Stomach (tissue), 9 donors: ENCODE measurements around the gene SNPH. TPM values are rescaled to one million over a fixed set of nuclear protein-coding genes. Genes with fewer than 3 reads are reported as not detected.
A peak's percentile ranks its signal among the peaks of the same experiment; 100 is the strongest.

Source experiments
- DNase-seq, 2 donors: peaks; one replicate each; pipeline versions ENCODE4 v3.0.0 to v3.0.0-alpha.2; 2013 to 2019
- H3K27ac ChIP-seq, 5 donors: fragments of 200-600 bp in 4 of 5; sonication (generic) in 4 of 5; one replicate each; pipeline ENCODE4 v1.5.1; 2013 to 2019; ENCODE audit warnings: mild to moderate bottlenecking in 1 of 5, moderate library complexity in 1 of 5
- H3K27me3 ChIP-seq, 3 donors: fragments of 200-600 bp; sonication (generic); one replicate each; pipeline ENCODE4 v1.5.1; 2017 to 2019; ENCODE audit warnings: mixed run types in 1 of 3
- H3K36me3 ChIP-seq, 4 donors: fragments of 200-600 bp; sonication (generic); 1 replicate in 3 of 4; 2 replicates in 1 of 4; pipeline ENCODE4 v1.5.1; 2016 to 2019
- H3K4me1 ChIP-seq, 4 donors: fragments of 200-600 bp; sonication (generic); one replicate each; pipeline ENCODE4 v1.5.1; 2016 to 2019
- H3K4me3 ChIP-seq, 4 donors: fragments of 200-600 bp; sonication (generic) in 3 of 4; one replicate each; pipeline ENCODE4 v1.5.1; 2016 to 2019; ENCODE audit warnings: mild to moderate bottlenecking in 1 of 4
- H3K9me3 ChIP-seq, 4 donors: fragments of 200-600 bp; sonication (generic); one replicate each; pipeline ENCODE4 v1.5.1; 2016 to 2019
- CTCF ChIP-seq, 7 experiments: fragments of 450-650 bp in 4 of 7; fragments of 200-600 bp in 3 of 7; sonication (generic) in 3 of 7; IDR thresholded peaks; one replicate each; pipeline ENCODE4 v1.5.1; 2016 to 2019; ENCODE audit warnings: antibody characterized with exemption in 7 of 7, control low read depth in 2 of 7, mild to moderate bottlenecking in 1 of 7
- EP300 ChIP-seq: sonication (generic); formaldehyde crosslinking; IDR thresholded peaks from one replicate; pipeline ENCODE4 v1.6.1; 2017; ENCODE audit warnings: antibody characterized with exemption
- POLR2A ChIP-seq, 4 donors: fragments of 450-650 bp; IDR thresholded peaks; one replicate each; pipeline ENCODE4 v1.6.1; 2016; ENCODE audit warnings: antibody characterized with exemption in 4 of 4, control low read depth in 2 of 4, mild to moderate bottlenecking in 1 of 4, moderate library complexity in 1 of 4
- POLR2AphosphoS5 ChIP-seq, 3 donors: sonication (generic); formaldehyde crosslinking; IDR thresholded peaks; one replicate each; pipeline ENCODE4 v1.6.1; 2016; ENCODE audit warnings: antibody characterized with exemption in 3 of 3
- WGBS, 5 donors: extraction: QIAGEN DNeasy Blood & Tissue Kit in 3 of 5; methylation state at CpG; one replicate each; pipeline versions ENCODE4 v1.1.5 to v1.1.7; 2013 to 2018; 5-methylcytosine and 5-hydroxymethylcytosine counted together
- intact Hi-C: fragments of 100-400 bp; cut with DNase I; formaldehyde crosslinking; loops from one replicate; pipeline ENCODE4 v1.15.1; 2023; ENCODE audit warnings: low total_unique reads
- polyA plus RNA-seq, 3 donors: library from polyadenylated mRNA; stranded (reverse); fragments of 200-250 nt; gene quantifications; one replicate each; pipeline ENCODE4 v1.2.3, GENCODE V29; 2013
- total RNA-seq, 5 donors: library from RNA; depleted of rRNA; stranded (reverse); fragments of >200 nt; gene quantifications; one replicate each; pipeline versions ENCODE4 v1.1.0 to v1.2.3, GENCODE V29; 2014 to 2016
- donor health status: healthy with polysubstance abuse.
- donor health status: Bipolar disorder and iron deficiency.
- donor health status: healthy.

SNPH gene
- total and polyA plus RNA-seq, 8 donors: 1.8 to 15.6 (median 3.9) TPM

GRCh38 chr20:1281279-1282057, 15.4 kb downstream of the SNPH start:
- Histone ChIP-seq H3K36me3 (peaks cover 0 to 4% (median 0%) of the 10 kb centered on the region in 4 donors), H3K4me3 (no peak overlapping the region), H3K4me1 (peaks cover 15 to 35% (median 22%) of the 10 kb centered on the region in 4 donors), H3K27me3 (no peaks in the 10 kb centered on the region), H3K9me3 (no peaks in the 10 kb centered on the region), H3K27ac (peak overlapping the region; percentile 23 to 60 (median 34))
- intact Hi-C loops: no loop called here
- peak; percentile 30 to 37 for DNase-seq
- WGBS, 5 donors: 26 to 58% (median 35%) methylated on average over 7 of the region's 7 CpGs
- TF ChIP-seq POLR2AphosphoS5 (IDR thresholded peaks at IDR 0.05) (peak in 1 of 3 donors; percentile 40), EP300 (no peak)

- Histone ChIP-seq H3K9me3 (no peaks in the 10 kb centered on the region), H3K4me1 (peaks cover 15 to 35% (median 22%) of the 10 kb centered on the region in 4 donors), H3K27ac (no peak overlapping the region), H3K4me3 (no peak overlapping the region), H3K36me3 (peaks cover 0 to 4% (median 0%) of the 10 kb centered on the region in 4 donors), H3K27me3 (no peaks in the 10 kb centered on the region)
- TF ChIP-seq POLR2A (IDR thresholded peaks at IDR 0.05) (no peak), POLR2AphosphoS5 (IDR thresholded peaks at IDR 0.05) (no peak), CTCF (IDR thresholded peaks at IDR 0.05) (no peak), EP300 (no peak)
- WGBS, 5 donors: 45 to 63% (median 55%) methylated on average over 3 of the region's 3 CpGs
- no peak for DNase-seq
- intact Hi-C loops: no loop called here
Observed at GRCh38 chr20:1282966-1283365, 16.9 kb downstream of the SNPH start.

- Histone ChIP-seq H3K36me3 (peaks cover 0 to 4% (median 0%) of the 10 kb centered on the region in 4 donors), H3K4me3 (no peak overlapping the region), H3K9me3 (no peaks in the 10 kb centered on the region), H3K27me3 (no peaks in the 10 kb centered on the region), H3K27ac (no peak overlapping the region), H3K4me1 (peaks cover 15 to 35% (median 22%) of the 10 kb centered on the region in 4 donors)
- intact Hi-C loops: no loop called here
- no peak for TF ChIP-seq POLR2A (IDR thresholded peaks at IDR 0.05)
- TF ChIP-seq EP300: no peak
- no peak for TF ChIP-seq POLR2AphosphoS5 (IDR thresholded peaks at IDR 0.05)
- TF ChIP-seq CTCF (IDR thresholded peaks at IDR 0.05): no peak
- peak in 1 of 2 donors; percentile 28 for DNase-seq
- WGBS, 5 donors: 63 to 73% (median 67%) methylated on average over 8 to 9 of the region's 9 CpGs
Observed at GRCh38 chr20:1283522-1284510, 17.7 kb downstream of the SNPH start.

- no peaks in the 10 kb centered on the region for H3K27me3 ChIP-seq
- intact Hi-C loops: no loop called here
- no peaks in the 10 kb centered on the region for H3K36me3 ChIP-seq
- 72 to 86% (median 83%) methylated on average over 9 of the region's 9 CpGs for WGBS, 5 donors
- peaks cover 6 to 23% (median 14%) of the 10 kb centered on the region in 4 donors for H3K4me1 ChIP-seq
- no peak overlapping the region for H3K27ac ChIP-seq
- no peak for DNase-seq
- TF ChIP-seq POLR2AphosphoS5 (IDR thresholded peaks at IDR 0.05) (no peak), POLR2A (IDR thresholded peaks at IDR 0.05) (no peak), EP300 (no peak), CTCF (IDR thresholded peaks at IDR 0.05) (no peak)
- H3K4me3 ChIP-seq: no peak overlapping the region
- no peaks in the 10 kb centered on the region for H3K9me3 ChIP-seq
Observed at GRCh38 chr20:1286267-1287024, 20.4 kb downstream of the SNPH start.
